ENCODE data around the gene HSP90B1. TPM values are rescaled to one million over a fixed set of nuclear protein-coding genes. Genes with fewer than 3 reads are reported as not detected.

Gene HSP90B1
- total RNA-seq, 2 donors from 2014 or later: 591 to 724 TPM

DNA sequence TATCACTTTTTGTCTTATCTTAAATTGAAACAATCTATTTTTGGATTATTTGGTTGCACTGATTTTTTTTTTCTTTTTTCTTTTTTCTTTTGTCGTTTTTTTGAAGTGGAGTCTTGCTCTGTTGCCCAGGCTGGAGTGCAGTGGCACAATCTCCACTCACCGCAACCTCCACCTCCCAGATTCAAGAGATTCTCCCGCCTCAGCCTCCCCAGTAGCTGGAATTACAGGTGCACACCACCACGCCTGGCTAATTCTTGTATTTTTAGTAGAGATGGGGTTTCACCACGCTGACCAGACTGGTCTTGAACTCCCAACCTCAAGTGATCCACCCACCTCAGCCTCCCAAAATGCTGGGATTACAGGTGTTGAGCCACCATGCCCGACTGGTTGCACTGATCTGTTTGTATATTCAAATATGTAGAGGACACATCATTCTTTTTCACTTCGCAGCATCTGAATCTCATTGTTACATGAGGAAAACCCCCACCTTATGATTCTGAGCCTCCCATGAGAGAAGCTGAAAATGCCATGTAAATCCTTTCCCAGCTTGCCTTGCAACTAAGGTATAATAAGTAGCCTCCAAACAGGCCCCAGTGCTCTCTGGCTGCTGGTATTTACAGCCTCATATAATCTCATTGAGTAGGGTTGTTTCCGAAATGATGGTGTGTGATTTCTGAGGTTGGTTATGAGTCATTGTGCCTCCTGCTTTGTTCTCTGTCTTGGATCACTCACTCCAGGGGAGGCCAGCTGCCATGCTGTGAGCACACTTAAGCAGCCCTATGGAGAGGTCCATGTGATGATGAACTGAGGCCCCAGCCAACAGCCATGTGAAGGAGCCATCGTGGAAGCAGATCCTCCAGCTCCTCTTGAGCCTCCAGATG, 5.2 kb upstream of the HSP90B1 start:
- intact Hi-C loops (cut with DNase I): no loop called here

DNA sequence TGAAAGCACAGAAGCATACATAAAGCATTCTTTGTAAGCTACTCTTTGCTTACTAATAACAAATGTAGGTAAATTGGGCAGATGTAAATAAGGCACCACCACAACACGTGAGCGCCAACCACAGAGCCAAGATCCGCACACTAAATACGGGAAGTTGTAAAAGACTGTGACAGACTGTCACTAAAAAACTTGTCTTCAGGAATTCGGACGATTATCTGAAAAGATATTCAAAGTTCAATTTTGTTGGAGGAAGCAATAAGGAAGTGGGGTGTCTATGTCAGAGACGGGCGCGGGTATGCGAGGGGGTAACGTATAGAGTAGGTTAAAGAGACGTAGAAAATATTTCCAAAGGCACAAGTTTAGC, 1.5 kb upstream of the HSP90B1 start:
- ATAC-seq: no peak
- intact Hi-C loops (cut with DNase I): no loop called here
- peak; percentile 30 for DNase-seq

More for the DNA sequence above, 5.2 kb upstream of the HSP90B1 start:
- DNase-seq: no peak
- no peak for ATAC-seq

DNA sequence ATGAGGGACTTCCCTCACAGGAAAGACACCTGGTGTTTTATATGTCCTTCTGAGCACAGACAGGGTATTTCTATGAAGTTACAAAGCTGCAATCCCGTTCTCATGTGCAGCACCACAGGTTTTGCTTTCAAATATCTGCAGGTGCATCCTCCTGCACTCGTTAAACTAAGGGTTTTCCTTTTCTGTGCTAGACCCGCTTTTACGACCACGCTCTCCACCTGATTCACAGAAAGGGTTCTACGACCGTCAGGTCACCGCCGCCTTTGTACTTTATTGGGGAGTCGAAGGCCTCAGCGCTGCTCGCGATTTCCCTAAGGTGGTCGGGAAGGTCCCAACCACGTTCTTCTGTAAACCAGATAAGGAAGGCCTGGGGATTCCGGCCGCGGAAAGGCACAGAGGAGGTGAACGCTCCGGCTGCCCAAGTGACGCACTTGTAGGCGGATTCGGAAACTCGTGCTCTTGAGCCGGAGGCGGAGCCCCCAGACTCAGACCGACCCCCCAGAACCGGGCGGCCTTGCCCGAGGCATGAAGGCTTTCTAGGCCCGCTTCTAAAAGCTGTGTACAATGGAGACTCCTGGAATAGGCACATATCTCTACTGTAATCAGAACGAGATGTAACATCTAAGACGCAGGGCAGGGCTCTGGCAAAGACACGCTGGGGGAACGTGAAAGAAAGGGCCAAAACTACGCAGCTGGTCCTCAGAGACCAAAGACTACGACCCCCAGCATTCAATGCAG, 995 bp upstream of the HSP90B1 start:
- ATAC-seq (peak; percentile 69 to 73), DNase-seq (peak; percentile 92)
- intact Hi-C loops (cut with DNase I): no loop called here

DNA sequence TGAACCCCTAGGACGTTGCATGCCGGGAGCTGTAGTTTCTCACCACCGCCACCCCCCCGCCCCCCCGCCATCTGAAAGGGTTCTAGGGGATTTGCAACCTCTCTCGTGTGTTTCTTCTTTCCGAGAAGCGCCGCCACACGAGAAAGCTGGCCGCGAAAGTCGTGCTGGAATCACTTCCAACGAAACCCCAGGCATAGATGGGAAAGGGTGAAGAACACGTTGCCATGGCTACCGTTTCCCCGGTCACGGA, 501 bp upstream of the HSP90B1 start:
- no peak for DNase-seq
- ATAC-seq: no peak
- intact Hi-C loops (cut with DNase I): loop anchor here in 1 of 2 donors (1.0 kb wide), 1 partner anchor 28 kb away; a partner anchor contains a TSS

DNA sequence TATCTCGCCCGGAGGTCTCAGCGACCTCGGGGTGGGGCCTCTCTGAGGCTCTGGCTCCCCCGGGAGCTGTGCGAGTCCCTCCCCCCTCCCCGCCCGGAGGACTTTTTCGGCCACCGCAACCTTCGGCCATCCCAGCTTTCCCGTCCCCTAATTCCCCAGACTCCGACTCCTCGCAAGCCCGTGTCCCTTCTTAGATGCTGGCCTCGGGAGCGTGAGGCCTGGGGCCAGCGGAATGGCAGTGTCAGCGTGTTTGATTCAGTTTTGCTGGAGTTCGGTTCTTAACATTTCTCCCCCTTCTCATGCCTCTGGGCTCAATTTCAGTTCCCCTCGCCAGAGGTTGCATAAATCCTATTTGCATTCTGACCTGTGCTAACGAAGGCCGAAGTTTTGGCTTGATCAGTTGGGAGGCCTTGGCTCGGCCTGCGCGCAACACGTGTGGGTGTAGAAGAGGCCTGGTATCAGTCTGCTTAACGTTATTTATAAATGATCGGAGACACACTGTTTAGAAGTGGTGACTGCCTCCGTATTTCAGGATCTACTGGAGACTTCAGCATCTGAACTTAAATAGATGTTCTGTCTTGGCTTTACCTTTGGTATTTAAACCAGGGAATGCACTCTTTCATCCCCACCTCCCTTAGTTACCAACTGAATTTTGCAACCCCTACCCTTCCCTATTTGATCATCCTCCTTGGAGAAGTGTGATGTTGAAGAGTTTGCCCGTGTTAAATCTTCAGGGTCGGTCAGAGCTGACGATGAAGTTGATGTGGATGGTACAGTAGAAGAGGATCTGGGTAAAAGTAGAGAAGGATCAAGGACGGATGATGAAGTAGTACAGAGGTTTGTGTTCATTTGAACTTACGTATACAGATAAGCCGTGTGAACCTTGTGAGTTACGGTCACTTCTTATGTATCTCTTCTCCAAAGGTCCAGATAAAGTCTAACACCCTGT, 851 bp downstream of the HSP90B1 start:
- ATAC-seq (peak; percentile 8 to 12), DNase-seq (peak; percentile 58)
- intact Hi-C loops (cut with DNase I): loop anchor here in 1 of 2 donors (1.0 kb wide), 1 partner anchor 26 kb away; a partner anchor contains a TSS

DNA sequence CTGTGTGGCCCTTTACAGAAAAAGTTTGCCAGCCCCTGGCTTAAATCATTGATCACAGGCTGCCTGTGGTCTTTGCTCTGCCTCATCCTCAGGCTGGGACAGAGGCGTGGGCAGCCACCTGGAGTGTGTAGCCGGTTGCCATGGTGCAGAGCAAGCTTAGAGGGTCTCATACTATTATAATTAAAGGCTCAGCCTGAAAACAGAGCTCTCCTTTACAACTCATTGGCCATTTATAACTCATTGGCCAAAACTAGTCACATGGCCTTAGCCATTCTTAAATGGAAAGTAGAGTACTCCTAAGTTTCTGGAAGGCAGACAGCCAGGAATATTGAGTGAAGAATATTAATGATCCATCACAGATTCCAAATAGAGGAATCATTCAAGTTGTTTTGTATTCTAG, 3.0 kb downstream of the HSP90B1 start:
- intact Hi-C loops (cut with DNase I): no loop called here
- DNase-seq: no peak
- ATAC-seq: no peak

DNA sequence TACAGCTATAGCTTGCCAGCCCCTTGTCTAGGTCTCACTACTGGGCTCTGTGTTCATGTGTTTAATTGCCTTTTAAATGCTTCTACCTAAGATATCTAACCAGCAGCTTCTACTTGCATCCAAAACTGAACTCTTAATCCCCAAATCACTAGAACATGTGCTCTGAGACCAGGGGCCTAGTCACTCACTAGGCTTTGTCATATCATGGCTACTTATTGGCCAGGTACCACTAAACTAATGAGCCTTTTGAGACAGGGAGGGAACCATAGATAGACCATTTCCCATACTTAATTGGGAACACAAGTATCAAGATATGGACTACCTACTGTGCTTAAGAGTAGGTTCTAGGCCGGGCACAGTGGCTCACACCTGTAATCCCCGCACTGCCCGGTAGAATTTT, 6.5 kb downstream of the HSP90B1 start:
- DNase-seq (no peak), ATAC-seq (no peak)
- intact Hi-C loops (cut with DNase I): no loop called here

DNA sequence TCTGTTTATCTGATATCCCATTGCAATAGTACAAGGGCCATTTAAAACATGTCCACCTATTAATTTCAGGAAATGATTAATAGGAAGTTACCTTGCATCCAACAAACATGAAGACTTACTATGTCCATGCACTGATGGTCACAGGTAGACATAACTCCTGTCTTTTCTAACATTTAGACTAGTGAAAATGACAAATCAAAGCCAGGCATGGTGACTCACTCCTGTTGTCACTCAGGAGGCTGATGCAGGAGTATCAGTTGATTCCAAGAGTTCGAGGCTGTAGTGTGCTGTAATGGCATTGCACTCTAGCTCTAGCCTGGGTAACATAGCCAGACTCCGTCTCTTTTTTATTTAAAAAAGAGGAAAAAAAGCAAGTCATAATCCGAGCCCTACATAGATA, 14.8 kb downstream of the HSP90B1 start:
- no peak for ATAC-seq
- intact Hi-C loops (cut with DNase I): no loop called here
- no peak for DNase-seq

DNA sequence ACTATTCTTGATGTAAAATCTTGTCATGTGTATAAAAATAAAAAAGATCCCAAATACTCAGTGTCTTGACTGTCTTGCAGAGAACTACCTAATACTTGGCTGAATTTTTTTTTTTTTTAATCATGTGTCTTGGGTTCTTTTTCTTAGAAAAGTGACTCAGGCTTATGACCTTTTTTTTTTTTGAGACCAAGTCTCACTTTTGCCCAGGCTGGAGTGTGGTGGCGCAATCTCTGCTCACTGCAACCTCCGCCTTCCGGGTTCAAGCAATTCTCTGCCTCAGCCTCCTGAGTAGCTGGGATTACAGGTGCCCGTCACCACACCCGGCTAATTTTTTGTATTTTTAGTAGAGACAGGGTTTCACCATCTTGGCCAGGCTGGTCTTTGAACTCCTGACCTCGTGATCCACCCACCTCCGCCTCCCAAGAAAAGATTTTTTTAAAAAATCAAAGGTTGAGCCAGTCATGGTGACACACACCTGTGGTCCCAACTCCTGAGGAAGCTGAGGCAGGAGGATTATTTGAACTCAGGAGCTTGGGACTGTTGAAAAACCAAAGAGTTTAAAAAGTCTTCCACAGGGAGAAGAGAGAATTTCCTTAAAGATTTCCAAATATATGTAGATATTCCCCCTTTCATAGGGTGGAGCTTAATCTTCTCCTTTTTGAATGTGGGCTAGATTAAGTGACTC, 17.8 kb downstream of the HSP90B1 start:
- DNase-seq (no peak), ATAC-seq (no peak)
- intact Hi-C loops (cut with DNase I): no loop called here

DNA sequence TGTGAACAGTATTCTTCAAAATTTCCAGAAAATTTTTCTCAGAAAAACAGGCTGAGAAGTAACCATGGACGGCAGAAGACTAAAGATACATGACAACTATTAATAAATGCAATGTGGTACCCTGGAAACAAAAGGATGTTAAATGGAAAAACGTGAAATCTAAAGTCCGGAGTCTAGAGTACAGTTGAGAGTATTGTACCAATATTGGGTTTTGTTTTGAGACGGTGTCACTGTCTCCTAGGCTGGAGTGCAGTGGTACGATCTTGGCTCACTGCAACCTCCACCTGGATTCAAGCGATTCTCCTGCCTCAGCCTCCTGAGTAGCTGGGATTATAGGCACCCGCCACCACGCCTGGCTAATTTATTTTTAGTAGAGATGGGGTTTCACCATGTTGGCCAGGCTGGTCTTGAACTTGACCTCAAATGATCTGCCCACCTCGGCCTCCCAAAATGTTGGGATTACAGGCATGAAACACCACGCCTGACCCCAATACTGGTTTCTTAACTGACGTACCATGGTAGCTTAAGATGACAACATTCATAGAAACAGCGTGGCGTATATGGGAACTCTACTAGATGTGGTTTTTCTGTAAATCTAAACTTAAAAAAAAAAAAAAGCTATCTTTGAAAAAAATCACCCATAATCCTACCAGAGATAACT, 18.7 kb downstream of the HSP90B1 start:
- no peak for DNase-seq
- no peak for ATAC-seq
- intact Hi-C loops (cut with DNase I): no loop called here

DNA sequence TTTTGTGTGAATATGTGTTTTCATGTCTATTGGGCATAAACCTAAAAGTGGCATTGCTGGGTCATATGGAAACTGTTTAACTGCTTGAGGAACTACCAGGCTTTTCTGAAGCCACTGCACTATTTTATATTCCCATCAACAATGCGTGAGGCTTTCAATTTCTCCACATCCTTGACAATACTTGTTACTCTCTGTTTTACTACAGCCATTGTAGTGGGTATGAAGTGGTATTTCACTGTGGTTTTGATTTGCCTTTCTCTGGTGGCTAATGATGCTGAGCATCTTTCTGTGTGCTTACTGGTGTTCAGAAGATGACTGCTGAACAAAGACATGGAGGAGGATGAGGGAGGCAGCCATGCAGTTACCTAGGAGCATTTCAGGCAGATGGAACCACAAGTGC, 22.3 kb downstream of the HSP90B1 start:
- intact Hi-C loops (cut with DNase I): loop anchor here in 1 of 2 donors (10.0 kb wide), 2 partner anchors 112 to 152 kb away; partner anchors contain the start of gene HCFC2
- DNase-seq (no peak), ATAC-seq (no peak)

DNA sequence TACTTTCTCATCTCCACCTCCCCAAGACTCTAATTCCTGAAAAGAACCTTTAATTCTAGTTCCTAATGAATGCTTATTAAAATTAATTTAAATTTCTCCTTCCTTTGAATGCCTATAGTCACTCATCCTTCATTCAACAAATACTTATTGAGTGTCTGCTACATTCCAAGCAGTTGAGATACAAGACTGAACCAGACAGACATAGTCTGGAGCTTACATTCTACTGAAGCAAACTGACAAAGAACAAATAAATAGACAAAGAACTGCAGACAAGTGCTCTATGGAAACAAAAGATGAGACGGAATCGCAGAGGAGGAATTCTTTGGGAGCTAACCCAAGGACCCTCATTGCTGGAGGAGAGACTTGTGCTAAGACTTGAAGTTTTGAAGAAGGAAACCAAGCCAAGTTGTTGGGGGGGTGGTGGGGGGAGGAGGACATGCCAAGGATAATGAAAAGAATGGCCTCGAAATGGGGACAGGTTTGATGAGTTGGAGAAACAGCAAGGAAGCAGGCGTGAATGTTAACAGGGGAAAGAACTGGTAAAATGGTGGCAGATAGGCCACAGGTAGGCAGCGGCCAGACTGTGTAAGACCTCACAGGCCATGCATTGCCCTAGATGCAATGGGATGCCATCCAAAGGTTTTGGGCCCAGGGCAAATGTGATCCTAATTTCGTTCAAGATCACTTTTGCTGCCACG, 25.8 kb downstream of the HSP90B1 start:
- intact Hi-C loops (cut with DNase I): loop anchor here in 1 of 2 donors (10.0 kb wide), 2 partner anchors 109 to 149 kb away; partner anchors contain the start of gene HCFC2
- ATAC-seq (no peak), DNase-seq (no peak)

DNA sequence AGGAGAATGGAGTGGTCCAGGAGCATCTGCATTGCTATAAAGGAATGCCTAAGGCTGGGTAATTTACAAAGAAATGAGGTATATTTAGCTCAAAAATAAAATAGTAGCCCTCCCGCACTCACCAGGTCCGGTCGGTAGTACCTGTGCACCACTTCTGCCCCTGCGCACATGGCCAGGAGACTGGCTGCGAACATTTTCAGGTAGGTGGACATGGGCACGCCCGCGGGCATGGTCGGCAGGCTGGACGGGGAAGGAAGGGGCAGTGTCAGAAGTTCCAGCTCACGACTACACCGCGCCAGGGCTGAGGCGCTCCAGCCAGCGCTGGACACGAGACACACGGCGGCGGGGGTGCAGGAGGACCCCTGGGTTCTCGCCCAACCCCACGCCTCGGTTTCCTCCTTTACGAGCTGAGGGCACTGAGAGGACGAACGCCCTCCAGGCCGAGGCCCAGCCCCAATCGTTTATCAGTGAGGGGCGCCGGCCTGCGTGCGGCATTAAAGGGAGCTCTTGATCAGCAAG, 26.4 kb downstream of the HSP90B1 start:
- ATAC-seq (peak; percentile 53 to 69), DNase-seq (no peak)
- intact Hi-C loops (cut with DNase I): loop anchor here in 1 of 2 donors (1.0 to 10.0 kb wide), 3 partner anchors 26 to 148 kb away; partner anchors contain the start of genes HCFC2 and HSP90B1

DNA sequence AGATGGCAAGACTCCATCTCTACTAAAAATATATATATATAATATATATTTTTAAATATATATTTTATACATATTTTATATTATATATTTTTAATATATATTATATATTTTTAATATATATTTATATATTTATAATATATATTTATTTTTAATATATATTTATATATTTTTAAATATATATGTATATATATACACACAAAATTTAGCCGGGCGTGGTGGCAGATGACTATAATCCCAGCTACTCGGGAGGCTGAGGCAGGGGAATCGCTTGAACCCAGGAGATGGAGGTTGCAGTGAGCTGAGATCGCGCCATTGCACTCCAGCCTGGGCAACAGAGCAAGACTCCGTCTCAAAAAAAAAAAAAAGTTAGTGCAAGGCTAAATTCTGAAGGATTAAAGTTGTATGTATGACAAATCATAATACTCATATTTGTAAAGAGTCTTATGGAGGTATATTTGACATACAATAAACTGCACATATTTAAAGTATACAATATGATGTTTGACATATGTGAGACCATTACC, 27.7 kb downstream of the HSP90B1 start:
- ATAC-seq (no peak), DNase-seq (no peak)
- intact Hi-C loops (cut with DNase I): loop anchor here in 1 of 2 donors (1.0 to 10.0 kb wide), 3 partner anchors 28 to 147 kb away; partner anchors contain the start of genes HCFC2 and HSP90B1

DNA sequence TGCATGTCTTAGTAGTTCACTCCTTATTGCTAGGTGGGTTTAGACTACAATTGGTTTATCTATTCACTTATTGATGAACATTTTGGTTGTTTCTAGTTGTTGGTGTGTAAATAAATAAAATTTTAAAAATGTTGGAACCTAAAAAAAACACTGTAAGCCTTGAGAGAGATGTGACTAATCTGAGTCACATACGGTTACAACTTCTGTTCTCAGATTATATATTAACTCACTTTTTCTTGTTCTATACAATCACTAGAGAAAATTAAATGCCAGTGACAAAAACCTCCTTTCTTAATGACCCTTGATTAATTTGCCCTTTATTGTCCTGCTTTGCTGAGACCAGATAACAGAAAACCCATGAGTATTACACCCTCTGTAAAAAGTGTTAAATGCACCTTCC, 28.4 kb downstream of the HSP90B1 start:
- no peak for ATAC-seq
- DNase-seq: no peak
- intact Hi-C loops (cut with DNase I): loop anchor here in 1 of 2 donors (10.0 kb wide), 2 partner anchors 106 to 146 kb away; partner anchors contain the start of gene HCFC2

DNA sequence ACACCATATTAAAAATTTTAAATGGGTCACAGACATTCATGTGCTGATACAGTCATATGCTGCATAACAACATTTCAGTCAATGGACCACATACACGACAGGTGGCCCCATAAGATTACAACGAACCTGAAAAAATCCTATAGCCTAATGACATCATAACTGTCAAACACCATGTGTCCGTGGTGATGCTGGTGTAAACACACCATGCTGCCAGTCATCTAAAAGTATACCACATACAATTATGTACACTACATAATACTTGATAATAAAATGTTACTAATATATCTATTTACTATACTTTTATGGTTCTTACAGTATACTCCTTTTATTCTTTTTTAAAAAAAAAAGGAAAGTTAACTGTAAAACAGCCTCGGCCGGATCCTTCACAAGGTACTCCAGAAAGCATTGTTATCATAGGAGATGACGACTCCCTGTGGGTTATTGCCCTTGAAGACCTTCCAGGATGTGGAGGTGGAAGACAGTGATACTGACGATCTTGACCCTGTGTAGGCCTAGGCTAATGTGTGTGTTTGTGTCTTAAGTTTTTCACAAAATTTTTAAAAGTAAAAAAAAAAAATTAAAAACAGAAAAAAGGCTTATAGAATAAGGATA, 30.5 kb downstream of the HSP90B1 start:
- DNase-seq (no peak), ATAC-seq (no peak)
- intact Hi-C loops (cut with DNase I): no loop called here

DNA sequence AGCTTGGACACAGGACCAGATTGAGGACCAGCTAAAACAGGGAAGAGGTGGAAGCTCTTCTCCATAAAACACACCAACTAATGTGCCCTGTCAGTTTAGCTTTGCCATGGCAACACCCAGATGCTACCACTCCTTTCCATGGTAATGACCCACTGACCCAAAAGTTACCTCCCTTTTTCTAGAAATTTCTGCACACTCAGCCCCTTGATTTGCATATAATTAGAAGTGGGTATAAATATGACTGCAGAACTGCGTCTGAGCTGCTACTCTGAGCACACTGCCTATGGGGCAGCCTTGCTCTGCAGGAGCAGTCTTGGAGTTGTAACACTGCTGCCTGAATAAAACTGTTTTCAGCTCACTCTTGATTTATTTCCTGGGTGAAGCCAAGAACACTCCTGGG, 32.3 kb downstream of the HSP90B1 start:
- ATAC-seq: no peak
- intact Hi-C loops (cut with DNase I): no loop called here
- DNase-seq: no peak

All from left cardiac atrium (tissue), 4 donors.